CD4-positive, alpha-beta T cell treated with Interferon alpha-2 for 1 hour (primary cell): ENCODE measurements around the gene SPOUT1.
"Not testable (repeated sequence)": the region's sequence is repeated elsewhere in the genome, so short reads cannot be mapped to it uniquely, and the experiment has no call there.

Experiments
- DNase-seq, 2 donors: peaks; one replicate each; pipeline ENCODE4 v3.0.0-alpha.2; 2020 to 2022

The SPOUT1 gene, protein sequence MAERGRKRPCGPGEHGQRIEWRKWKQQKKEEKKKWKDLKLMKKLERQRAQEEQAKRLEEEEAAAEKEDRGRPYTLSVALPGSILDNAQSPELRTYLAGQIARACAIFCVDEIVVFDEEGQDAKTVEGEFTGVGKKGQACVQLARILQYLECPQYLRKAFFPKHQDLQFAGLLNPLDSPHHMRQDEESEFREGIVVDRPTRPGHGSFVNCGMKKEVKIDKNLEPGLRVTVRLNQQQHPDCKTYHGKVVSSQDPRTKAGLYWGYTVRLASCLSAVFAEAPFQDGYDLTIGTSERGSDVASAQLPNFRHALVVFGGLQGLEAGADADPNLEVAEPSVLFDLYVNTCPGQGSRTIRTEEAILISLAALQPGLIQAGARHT

GRCh38 chr9:128829477-128830251, at the start of gene SPOUT1:
Gene SPOUT1, minus strand, starts transcription at chr9:128829794. Its CDS starts 14 bp downstream, at chr9:128829780.
- peak; percentile 93 to 96 for DNase-seq

- no peak for DNase-seq
These were observed 48.3 kb upstream of the SPOUT1 start for GRCh38 chr9:128877852-128878251.

DNA sequence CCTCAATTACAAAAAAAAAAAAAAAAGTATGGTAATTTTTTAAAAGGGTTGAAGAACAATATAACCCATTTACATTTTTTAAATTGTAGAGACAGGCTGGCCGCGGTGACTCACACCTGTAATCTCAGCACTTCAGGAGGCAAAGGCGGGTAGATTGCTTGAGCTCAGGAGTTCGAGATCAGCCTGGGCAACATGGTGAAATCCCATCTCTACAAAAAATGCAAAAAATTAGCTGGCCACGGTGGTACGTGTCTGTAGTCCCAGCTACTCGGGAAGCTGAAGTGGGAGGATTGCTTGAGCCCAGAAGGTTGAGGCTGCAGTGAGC, 41.3 kb upstream of the SPOUT1 start:
- not testable (repeated sequence) for DNase-seq

DNA sequence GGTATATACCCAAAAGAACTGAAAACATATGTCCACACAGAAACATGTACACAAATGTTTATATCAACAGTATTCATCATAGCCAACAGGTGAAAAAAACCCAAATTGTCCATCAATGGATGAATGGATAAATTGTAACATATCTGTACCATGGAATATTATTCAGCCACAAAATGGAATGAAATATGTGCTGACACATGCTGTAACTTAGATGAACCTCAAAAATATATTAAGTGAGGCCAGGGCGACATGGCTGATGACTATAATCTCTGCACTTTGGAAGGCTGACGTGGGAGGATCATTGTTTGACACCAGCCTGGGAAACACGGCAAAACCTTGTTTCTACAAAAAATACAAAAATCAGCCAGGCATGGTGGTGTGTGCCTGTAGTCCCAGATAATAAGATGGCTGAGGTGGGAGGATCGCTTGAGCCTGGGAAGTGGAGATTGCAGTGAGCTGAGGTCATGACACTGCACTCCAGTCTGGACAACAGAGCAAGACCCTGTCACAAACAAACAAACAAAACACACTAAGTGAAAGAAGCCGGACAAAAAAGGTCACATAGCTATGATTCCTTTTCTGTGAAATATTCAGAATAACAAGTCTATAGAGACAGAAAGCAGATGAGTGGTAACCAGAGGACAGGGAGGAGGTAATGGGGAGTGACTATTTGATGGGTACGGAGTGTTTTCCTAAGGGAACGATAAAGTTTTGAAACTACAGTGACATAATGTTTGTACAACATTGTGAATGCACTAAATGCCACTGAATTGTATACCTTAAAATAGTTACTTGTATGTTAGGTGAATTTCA, 40.7 kb upstream of the SPOUT1 start:
- no peak for DNase-seq

GRCh38 chr9:128863647-128864046, 34.1 kb upstream of the SPOUT1 start:
- peak; percentile 78 to 84 for DNase-seq

- no peak for DNase-seq
These were observed 32.8 kb upstream of the SPOUT1 start for GRCh38 chr9:128862401-128862851.

- DNase-seq = no peak
These were observed 31.9 kb upstream of the SPOUT1 start for GRCh38 chr9:128861501-128861900.

DNA sequence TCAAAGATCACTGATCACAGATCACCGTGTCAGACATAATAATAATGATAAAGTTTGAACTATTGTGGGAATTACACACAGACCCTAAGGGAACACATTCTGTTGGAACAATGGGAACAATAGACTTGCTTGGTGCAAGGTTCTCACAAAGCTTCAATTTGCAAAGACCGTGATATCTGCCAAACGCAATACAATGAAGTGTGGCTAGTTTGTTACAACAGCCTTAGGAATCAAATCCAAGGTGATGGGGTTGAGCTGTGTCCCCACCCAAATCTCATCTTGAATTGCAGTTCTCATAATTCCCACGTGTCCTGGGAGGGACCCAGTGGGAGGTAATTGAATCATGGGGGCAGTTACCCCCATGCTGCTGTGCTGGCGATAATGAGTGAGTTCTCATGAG, 31.3 kb upstream of the SPOUT1 start:
- DNase-seq = no peak

GRCh38 chr9:128858476-128858875, 28.9 kb upstream of the SPOUT1 start:
- not testable (repeated sequence) for DNase-seq

DNA sequence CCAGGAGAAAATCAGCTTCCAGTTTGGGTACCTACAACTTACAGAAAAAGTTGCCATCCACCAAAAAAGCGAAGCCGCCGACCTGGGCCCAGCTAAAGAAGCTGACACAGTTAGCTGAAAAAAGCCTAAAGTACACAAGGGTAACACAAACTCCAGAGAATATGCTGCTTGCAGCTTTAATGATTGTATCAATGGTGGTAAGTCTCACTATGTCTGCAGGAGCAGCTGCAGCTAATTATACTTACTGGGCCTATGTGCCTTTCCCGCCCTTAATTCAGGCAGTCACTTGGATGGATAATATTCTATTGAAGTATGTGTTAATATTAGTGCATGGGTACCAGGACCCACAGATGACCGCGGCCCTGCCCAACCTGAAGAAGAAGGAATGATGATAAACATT, 24.9 kb upstream of the SPOUT1 start:
- not testable (repeated sequence) for DNase-seq

- DNase-seq = not testable (repeated sequence)
These were observed 23.1 kb upstream of the SPOUT1 start for GRCh38 chr9:128852646-128853045.

GRCh38 chr9:128851779-128852600, 22.4 kb upstream of the SPOUT1 start:
- peak in 1 of 2 donors; percentile 36 for DNase-seq

- not testable (repeated sequence) for DNase-seq
These were observed 21.4 kb upstream of the SPOUT1 start for GRCh38 chr9:128851024-128851423.

DNA sequence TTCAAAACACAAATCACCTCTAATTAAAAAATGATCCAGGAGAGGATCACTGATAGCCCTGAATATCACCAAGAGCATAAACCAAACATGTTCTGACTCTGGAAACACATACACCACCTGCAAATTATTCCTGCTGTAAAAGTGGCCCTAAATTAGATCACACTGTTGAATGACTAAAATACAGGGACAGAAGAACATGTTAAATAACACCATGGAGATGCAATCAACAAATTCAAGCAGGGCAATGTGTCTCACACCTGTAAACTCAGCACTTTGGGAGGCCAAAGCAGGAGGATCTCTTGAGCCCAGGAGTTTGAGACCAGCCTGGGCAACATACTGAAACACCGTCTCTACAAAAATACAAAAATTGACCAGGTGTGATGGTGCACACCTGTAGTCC, 18.2 kb upstream of the SPOUT1 start:
- DNase-seq = no peak

- no peak for DNase-seq
These were observed 17.1 kb upstream of the SPOUT1 start for GRCh38 chr9:128846680-128847030.

GRCh38 chr9:128845186-128845931, 15.8 kb upstream of the SPOUT1 start:
- no peak for DNase-seq

- DNase-seq = not testable (repeated sequence)
These were observed 13.6 kb upstream of the SPOUT1 start for GRCh38 chr9:128843171-128843570.

- DNase-seq = no peak
These were observed 12.3 kb upstream of the SPOUT1 start for GRCh38 chr9:128841694-128842492.

GRCh38 chr9:128840524-128840923, 10.9 kb upstream of the SPOUT1 start:
- no peak for DNase-seq

- DNase-seq = no peak
These were observed 8.7 kb upstream of the SPOUT1 start for GRCh38 chr9:128838338-128838737.
